AG09309 (cell line): ENCODE measurements around the gene ATP8B2.

Source experiments
- DNase-seq: peaks from one replicate; pipeline ENCODE4 v3.0.0-alpha.2; 2010; ENCODE audit warnings: low read depth
- H3K4me3 ChIP-seq: 2 replicates; pipeline ENCODE4 v1.5.1; 2011; ENCODE audit warnings: mild to moderate bottlenecking, low read depth, low read length, moderate library complexity; ENCODE audit not compliant: control insufficient read depth
- TF ChIP-seq, protein P1 (sequence below): IDR thresholded peaks from 2 replicates; pipeline ENCODE4 v1.5.1; 2011; ENCODE audit warnings: mild to moderate bottlenecking, low read depth, low read length, inconsistent platforms; ENCODE audit not compliant: insufficient read depth, control insufficient read depth; ENCODE audit errors: missing control alignments

The ATP8B2 gene

GRCh38 chr1:154342132-154342531, 16.8 kb downstream of the ATP8B2 start:
- TF ChIP-seq, protein P1, sequence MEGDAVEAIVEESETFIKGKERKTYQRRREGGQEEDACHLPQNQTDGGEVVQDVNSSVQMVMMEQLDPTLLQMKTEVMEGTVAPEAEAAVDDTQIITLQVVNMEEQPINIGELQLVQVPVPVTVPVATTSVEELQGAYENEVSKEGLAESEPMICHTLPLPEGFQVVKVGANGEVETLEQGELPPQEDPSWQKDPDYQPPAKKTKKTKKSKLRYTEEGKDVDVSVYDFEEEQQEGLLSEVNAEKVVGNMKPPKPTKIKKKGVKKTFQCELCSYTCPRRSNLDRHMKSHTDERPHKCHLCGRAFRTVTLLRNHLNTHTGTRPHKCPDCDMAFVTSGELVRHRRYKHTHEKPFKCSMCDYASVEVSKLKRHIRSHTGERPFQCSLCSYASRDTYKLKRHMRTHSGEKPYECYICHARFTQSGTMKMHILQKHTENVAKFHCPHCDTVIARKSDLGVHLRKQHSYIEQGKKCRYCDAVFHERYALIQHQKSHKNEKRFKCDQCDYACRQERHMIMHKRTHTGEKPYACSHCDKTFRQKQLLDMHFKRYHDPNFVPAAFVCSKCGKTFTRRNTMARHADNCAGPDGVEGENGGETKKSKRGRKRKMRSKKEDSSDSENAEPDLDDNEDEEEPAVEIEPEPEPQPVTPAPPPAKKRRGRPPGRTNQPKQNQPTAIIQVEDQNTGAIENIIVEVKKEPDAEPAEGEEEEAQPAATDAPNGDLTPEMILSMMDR: no peak
- no peak for DNase-seq
- no peak overlapping the region for H3K4me3 ChIP-seq

DNA sequence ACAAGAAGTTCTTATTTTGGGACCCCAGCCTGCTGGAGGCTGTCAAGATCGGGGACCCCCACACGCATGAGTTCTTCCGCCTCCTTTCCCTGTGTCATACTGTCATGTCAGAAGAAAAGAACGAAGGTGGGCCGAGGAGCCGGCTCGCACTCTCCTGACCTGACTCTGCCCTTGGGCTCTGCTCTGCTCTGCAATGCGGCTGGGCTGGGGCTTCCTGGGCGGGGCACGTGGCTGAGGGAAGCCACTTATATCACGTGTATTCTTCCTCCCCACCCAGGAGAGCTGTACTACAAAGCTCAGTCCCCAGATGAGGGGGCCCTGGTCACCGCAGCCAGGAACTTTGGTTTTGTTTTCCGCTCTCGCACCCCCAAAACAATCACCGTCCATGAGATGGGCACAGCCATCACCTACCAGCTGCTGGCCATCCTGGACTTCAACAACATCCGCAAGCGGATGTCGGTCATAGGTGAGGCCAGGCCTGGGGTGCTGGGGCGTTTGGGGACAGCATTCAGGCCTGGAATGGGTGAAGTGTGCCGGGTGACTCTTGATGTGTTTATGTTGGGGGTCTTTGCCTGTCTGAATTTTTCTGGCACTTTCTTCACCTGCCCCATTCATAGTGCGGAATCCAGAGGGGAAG, 17.6 kb downstream of the ATP8B2 start:
- no peak overlapping the region for H3K4me3 ChIP-seq
- TF ChIP-seq, protein P1: no peak
- no peak for DNase-seq

DNA sequence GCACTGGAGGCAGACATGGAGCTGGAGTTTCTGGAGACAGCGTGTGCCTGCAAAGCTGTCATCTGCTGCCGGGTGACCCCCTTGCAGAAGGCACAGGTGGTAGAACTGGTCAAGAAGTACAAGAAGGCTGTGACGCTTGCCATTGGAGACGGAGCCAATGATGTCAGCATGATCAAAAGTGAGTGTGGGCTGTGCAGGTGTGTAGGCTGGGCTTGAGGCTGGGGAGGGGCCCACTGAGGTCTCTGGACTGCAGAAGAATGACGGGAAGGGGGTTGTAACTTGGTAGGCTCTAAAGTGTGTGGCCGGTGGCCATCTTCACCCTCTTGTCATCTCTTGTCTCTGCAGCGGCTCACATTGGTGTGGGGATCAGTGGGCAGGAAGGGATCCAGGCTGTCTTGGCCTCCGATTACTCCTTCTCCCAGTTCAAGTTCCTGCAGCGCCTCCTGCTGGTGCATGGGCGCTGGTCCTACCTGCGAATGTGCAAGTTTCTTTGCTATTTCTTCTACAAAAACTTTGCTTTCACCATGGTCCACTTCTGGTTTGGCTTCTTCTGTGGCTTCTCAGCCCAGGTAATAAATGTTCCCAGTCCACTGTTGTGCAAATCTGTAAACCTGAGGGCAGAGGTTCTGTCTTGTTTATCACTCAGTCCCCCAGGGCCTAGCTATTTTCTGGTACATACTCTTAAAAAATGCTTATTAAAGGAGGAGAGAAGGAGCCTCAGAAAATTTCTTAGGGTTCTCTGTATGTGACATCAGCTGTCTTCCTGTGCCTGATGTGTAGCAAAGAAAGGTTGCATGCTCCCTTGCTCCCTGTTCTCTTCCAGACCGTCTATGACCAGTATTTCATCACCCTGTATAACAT, 19.9 kb downstream of the ATP8B2 start:
- no peak overlapping the region for H3K4me3 ChIP-seq
- TF ChIP-seq, protein P1: peak; percentile 71
- no peak for DNase-seq

- DNase-seq: no peak
- TF ChIP-seq, protein P1: no peak
- no peak overlapping the region for H3K4me3 ChIP-seq
These were observed 21.1 kb downstream of the ATP8B2 start for GRCh38 chr1:154346276-154346917.

DNA sequence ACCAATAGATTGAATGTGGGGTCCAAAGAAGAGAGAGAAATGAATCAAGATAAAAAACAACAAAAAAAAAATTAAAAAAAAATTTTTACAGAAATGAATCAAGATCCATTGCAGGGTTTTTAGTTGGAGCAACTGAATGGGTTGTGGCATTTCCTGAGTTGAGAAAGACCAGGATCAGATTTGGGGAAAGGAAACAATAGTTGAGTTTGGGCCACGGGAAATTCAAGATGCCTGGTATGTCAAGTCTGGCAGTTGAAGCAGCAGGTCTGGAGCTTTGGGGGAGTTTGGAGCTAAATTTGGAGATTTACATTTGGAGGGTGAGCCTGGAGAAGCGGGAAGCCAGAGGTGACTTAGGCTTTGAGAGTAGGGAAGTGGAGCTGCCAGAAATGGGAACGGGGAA, 22.6 kb downstream of the ATP8B2 start:
- TF ChIP-seq, protein P1: no peak
- DNase-seq: no peak

GRCh38 chr1:154348429-154349076, 23.2 kb downstream of the ATP8B2 start:
- TF ChIP-seq, protein P1: no peak
- DNase-seq: no peak
- H3K4me3 ChIP-seq: no peak overlapping the region

More for the DNA sequence above, 22.6 kb downstream of the ATP8B2 start:
- no peak overlapping the region for H3K4me3 ChIP-seq
